ENCODE results near the gene ZCCHC4.

GRCh38 chr4:25320336-25320735, 7.8 kb downstream of the ZCCHC4 start:
- TF ChIP-seq CTCF (IDR thresholded peaks at IDR 0.05), result no peak
- no peak for TF ChIP-seq POLR2A (IDR thresholded peaks at IDR 0.05)
